ENCODE results near the gene NIN.
A peak's percentile ranks its signal among the peaks of the same experiment; 100 is the strongest.
"Not testable (repeated sequence)": the region's sequence is repeated elsewhere in the genome, so short reads cannot be mapped to it uniquely, and the experiment has no call there.

Gene NIN

DNA sequence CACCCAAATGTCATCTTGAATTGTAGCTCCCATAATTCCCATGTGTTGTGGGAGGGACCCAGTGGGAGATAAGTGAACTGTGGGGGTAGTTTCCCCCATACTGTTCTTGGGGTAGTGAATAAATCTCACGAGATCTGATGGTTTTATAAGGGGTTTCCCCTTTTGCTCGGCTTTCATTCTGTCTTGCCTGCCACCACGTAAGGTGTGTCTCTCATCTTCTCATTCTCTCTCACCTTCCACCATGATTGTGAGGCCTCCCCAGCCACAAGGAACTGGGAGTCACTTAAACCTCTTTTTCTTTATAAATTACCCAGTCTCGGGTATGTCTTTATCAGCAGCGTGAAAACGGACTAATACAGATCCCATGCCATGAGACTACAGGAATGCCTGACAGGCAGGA lies 11.7 kb downstream of the NIN start:
- not testable (repeated sequence) for DNase-seq

DNA sequence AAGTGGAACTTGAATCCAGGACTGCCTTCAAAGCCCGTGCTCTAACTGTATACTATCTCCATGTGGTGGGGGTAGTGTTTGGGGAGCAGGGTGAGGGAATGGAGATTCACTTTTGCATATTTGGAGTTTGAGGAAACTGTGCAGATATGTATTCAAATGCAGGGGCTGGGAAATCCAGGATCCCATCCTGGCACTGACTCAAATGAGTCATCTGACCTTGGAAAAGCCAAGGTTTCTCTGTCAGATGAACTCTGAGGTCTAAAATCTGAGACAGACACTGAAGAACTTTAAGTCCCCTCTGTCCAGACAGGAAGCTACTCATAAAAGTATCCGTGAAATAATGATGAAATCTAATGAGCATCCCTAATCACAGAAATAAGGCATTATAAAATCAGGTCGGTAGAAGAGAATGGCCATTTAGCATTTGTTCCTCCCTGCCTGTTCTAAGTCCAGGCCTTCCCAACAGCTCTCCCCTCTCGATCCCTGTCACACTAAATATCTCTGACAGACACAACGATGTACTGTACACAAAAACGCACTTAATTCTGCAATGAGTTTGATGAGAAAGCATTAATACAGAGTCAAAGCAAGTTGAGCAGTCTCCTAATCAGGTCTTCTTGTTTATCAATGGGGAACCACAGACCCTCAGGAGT lies 14.4 kb downstream of the NIN start:
- DNase-seq, result no peak

DNA sequence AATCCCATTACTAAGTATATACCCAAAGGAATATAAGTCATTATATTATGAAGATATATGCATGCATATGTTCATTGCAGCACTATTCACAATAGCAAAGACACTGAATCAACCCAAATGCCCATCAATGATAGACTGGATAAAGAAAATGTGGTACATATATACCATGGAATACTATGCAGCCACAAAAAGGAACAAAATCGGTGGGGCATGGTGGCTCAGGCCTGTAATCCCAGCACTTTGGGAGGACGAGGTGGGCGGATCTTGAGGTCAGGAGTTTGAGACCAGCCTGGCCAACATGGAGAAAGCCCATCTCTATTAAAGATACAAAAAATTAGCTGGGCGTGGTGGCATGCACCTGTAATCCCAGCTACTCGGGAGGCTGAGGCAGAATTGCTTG lies 15.4 kb downstream of the NIN start:
- DNase-seq, result not testable (repeated sequence)

DNA sequence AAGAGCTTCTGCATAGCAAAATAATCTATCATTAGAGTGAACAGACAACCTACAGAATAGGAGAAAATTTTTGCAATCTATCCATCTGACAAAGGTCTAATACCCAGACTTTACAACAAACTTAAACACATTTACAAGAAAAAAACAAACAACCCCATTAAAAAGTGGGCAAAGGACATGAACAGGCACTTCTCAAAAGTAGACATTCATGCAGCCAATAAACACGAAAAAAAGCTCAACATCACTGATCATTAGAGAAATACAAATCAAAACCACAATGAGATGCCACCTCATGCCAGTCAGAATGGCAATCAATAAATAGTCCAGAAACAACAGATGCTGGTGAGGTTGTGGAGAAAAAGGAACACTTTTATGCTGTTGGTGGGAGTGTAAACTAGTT lies 15.9 kb downstream of the NIN start:
- not testable (repeated sequence) for DNase-seq

DNA sequence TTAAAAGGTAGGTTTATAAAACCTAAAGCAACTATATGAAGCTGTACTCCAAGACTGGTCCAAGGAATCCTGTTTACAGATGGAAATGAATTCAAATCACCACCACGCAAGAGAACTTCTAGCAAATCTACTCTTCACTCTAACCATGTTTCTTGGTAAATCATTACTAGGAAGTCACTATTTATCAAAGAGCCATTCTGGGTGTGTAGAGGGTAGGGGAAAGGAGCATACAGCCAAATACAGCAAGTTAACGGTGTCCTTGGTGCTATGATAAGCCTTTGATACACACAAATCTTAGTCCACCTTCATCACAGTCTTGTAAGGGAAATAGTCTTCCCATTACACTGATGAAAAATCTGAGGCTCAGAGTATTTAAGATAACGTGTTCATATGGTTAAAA lies 16.8 kb downstream of the NIN start:
- DNase-seq, result no peak

DNA sequence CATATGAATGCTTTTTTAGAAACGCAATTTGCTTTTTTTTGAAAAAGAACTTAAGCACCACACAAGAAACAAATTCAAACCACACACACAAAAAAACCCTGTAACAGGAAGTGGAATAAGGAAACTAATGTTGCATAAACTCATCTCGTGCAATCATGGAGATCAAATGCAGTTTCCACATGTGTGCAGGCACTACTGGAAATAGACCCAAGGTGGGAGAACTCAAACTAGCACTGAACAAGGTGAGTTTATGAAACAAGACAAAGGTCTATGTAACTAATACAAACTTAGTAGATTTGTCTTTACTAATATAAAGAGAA lies 17.5 kb downstream of the NIN start:
- no peak for DNase-seq

DNA sequence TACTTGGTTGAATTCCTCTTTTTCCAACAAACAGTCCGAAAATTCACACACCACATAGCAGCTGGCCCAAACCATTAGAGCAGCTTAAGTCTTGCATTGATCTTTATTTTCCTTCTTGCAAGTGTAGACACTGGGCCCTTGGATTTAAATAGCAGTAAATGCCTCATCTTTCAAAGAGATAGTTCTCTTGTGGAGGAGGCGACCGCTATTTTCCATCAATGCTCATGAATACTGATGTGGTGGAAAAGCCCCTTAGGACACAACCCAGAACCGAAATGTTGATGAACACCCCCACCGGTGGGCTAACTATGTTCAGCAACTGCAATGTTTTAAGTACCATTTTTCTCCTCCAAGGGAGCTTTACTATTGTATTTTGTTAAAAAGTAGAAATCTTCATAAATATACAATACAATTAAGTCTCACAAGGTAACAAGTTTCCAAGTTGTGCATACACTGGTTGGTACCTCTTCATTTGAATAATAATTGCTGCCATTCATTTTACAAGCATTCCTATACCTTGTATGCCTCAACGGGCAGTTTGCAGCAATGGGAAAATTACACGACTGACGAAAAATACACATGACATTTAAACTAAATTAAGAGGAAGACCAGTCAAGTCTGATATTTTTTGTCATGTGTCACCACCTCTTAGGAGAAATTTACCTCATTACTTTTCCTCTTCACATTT lies 18.0 kb downstream of the NIN start:
- no peak for DNase-seq

DNA sequence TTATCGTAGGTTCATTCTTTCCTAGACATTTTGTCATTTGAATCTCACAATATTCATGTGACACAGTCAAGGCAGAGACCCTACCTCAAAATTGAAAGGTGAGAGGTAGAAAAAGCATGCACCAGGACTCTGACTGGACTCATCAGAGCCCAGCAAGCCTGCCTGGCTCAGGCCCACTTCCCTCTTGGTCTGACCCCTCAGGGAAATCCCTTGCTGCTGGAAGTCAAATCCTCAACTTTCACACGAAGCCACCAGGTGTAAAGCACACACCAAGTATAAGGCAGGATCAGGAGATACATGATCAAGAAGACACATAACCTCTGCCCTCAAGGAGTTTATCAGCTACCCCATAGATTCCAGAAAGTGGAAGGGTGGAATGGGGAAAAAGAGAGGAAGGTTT lies 18.8 kb downstream of the NIN start:
- DNase-seq, result no peak

DNA sequence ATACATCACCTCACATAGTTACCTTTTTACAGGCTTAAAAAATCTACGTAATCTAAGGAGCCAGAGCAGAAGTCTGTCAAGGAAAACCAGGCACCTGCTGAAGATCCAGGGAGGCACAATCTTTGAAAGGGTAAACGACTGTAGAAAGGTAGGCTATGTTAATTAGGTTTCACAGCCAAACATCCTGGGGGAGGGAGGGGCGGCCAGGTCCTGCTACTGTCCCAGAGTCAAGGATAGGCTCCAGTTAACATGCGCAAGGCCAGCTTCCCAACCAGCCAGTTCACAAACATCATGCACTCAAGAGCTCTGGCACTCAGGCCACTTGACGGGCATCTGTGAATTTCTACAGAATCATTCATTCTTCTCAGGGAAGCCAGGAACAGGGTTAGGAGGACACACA lies 22.9 kb downstream of the NIN start:
- no peak for DNase-seq

DNA sequence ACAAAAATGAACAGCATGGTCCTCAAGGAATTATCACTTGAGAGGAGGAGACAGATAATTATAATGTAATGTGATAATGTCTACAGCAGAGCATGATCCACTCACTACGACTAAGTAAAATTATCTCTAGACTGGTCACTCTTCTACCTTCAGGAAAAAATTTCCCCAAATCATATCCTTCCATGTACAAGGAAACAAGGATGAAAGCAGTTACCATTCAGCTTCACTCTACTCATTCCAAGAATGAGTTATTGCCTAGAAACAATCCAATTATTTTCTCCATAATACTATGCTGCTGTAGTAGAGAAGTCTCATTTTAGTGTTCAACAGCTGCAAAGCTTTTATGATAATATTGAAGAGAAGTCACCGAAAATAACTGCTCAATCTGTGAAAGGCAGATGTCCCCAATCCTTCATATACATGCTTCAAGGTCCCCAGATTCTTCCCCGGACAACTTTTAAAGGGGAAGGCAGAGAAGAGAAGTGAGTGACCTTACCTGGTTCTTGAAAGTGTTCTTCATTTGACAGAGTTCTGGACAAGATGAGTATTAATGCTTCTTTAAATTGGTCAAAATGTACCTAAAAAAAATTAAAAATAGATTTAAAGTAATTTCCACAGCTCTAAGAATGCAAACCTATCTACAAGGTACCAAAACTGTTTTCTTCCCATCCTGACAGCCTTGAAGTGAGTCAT lies 24.6 kb downstream of the NIN start:
- DNase-seq, result no peak

DNA sequence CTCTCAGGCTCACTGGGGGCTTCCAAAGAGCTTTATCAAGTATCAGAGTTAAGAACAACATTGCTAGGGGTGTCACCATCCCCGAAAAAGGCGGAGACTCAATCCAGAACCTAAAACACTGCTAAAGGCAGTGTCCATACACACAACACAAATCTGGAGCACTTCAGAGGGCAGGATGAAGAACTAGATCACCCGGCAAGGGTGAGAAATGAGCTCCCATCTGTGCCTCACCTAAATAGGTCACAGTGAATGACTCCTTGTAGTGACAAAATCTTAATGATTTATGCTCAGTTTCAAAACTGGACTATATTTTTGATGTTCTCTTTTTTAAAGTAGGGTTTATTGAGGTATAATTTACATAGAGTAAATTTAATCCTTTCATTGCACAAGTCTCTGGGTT lies 25.6 kb downstream of the NIN start:
- DNase-seq, result no peak

DNA sequence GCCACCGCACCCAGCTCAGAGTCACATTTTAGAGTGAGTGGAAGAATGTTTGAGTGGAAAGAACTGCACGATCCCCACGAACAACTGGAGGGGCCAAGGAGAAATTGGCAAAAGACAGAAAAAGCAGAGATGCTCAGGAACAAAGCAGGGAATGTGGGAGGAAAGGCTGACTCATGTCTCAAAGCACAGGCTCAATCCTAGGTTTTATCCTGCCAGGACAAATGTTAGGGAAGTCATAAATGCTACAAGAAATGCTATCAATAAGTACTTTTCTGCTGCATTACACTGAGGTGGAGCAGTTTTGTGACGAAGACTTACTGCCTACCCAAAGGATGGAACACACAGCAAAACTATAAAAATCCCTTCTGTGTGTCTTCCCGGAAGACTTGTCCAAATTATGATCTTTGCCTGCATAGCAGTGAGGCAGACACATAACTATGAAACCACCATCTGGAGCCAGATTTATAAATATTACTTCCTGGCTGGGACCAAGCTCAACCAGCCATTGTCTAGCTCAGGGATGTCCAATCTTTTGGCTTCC lies 26.7 kb downstream of the NIN start:
- DNase-seq, result peak in 3 of 56 donors; percentile 18 to 25 (median 20)

DNA sequence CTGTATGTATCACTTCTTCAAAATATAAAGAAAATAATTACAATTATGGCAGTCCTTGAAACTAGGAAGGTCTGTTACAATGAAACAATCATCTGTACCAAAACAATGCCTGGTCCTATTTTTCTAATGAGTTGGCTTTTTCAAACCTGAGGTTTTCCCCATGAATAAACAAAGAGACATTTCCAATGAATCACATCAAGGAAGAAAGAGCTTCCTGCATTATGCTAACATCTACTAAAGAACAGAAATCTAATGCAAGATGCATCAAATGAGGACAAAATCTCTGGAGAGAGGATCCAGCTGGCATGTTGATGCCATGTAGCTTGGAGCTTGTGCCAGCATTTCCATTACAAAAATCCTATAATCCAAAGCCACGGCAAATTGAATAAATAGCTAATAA lies 29.3 kb downstream of the NIN start:
- no peak for DNase-seq

DNA sequence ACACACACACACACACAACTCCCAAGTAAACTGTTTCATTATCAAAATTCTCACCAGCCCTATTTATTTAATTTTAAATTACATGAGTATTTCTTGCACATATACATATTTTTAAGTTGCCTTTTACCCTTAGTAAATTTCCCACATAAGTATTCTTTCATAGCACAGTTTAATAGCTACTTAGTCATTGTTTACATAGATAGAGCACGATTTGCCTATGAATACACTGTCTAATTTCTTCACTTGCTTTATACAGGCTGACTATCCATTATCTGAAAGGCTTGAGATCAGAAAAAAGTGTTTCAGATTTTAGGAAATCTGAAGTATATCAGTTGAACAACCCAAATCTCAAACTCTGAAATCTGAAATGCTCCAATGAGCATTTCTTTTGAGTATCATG lies 30.9 kb downstream of the NIN start:
- no peak for DNase-seq

DNA sequence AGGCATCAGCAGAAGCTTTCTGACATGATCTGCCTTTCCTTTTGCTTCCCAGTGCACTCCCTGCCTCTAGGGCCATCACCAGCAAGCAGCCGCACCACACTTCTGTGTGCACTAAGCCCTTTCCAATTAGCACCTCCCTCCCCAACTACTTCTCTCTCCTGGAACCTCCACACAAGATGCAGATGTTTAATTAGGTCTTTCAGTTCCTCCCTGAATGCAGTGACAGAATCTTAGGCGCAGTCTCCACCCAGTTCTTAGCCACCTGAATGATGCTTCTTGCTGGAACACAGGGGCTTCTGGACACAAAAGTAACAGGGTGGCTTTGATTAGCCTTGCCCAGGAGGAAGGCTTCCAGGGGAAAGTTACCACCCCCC lies 32.9 kb downstream of the NIN start:
- no peak for DNase-seq

DNA sequence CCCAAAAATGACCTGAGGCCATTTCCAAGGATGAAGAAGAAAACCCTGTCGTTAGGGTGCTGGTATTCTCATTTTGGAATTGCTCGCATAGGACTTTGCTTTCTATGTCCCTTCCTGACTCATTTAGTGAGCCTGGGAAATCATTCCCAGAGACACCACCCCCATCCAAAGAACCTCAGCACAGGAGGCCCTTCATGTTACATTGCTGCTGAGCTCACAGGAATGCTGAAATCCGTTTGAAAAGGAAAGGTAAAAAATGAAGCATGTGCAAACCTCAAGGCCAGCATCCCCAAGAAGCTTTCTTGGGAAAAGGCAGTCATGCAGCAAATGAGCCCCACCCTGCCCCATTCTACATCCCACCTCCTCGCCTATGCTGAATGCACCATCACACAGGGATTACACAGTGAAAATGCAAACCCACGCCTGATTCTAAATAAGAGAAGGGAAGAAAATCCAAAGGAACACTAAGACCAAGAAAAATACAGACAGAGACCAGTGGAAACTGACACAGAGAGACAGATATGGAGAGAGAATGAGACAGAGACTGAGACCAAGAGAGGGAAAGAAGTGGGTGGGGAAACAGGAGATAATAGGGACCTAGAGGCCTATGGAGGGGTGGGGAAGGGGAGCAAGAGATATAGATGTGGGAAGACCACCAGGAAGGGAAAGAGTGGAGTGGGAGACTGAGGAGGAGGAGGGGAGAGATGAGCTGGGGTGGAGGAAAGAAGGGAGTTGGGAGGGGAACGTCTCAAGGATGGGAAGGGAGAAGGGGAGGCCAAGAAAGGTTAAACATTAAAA lies 33.5 kb downstream of the NIN start:
- DNase-seq, result peak in 10 of 56 donors; percentile 8 to 47 (median 29)

DNA sequence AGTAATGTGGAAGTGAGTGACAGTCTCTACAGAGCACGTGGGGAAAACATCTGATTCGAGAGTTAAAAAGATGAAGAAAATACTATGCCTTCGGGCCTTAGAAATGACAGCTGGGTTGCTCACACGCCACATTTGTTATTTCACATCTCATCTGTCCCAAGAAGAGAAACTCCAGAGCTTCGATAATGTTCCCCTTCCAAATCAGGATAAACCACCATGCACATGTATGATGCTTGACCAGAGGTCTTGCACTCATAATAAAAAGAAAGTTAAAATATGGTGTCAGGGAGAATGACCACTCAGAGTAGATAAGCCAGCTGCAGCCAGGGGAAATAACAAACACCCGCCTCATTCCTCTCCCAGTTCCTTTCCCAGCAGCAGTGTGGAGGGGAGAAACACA lies 34.6 kb downstream of the NIN start:
- no peak for DNase-seq

DNA sequence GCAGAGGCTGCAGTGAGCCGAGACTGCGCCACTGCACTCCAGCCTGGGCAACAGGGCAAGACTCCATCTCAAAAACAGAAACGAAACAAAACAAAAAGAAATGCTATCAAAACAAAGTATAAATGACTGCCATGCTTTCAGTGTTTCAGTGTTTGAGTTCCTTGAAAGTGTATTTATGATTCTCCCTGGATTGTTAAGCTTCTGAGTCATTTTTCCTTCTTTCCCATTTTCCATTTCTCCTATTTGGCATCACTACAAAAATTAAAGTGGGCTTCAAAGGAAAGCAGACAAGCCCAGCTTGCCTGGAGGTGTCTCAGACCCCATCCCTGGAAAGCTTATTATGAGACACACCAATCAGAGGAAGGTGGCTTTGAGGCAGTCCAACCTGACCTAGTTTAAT lies 35.1 kb downstream of the NIN start:
- DNase-seq, result no peak

DNA sequence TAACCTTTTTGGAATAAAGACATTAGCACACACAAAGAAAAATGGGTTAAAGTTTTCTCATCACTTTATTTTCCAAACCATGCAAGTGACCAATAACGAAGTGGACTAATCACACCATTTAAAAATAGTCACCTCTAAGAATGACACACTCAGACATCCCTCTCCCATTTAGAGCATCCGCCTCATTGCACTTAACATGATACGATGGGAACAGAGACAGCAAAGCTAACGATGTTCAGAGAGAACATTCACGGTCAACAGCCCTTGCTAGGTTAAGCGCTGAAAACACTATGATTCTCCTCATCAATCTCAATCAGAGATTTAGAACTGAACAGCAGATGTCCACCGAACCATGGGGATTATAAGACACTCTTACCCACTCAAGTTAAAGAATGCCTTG lies 35.8 kb downstream of the NIN start:
- DNase-seq, result no peak

DNA sequence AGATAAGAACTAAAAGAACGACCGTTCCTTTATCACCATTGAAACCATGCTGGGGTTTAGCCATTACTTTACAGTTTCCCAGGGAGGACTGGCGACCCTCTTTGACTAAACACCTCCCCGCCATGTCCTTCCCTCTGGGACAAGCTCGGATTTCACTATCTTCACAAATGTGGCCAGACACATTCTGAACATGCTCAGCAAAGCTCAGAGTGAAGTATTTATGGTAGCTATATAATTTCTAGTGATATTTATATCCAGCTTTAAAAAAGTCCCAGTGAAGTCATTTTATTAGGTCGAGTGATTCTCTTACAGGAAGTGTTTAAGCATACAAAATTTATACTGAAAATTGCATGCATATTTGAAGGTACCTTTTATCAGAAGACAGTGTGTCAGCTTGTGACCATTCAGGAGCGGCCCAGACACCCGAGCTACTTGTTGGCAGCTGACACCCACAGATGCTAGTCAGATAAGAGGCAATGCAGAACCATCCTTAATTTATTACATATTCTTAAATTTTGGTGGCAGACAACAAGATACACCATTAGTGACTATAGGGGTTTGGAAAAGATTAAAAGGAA lies 36.8 kb downstream of the NIN start:
- no peak for DNase-seq

DNA sequence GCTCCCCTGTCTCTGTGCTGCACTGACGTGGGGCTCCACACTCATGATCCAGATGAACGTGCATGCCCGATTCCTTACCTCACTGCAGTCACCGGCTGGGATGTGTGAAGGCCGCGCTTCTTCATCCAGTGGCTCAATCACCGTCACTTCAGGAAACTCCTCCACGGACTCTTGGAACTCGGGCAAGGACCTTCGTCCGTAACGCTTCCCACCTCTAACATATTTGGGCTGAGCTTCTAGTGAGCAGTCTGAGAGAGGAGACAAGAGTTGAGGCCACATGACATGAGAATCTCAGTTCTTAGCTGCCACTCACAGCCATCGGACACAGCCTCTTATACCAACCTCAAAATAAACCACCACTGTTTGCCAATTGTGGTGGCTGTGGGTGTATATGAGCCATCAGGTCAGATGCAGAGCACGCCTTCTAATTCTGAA lies 38.3 kb downstream of the NIN start:
- no peak for DNase-seq

All from nucleus accumbens (tissue), 56 donors.